DMS53 (cell line): ENCODE measurements around the gene KCNQ1OT1.
A peak's percentile ranks its signal among the peaks of the same experiment; 100 is the strongest.

Experiments used
- DNase-seq: peaks from one replicate; lab custom pipeline; 2025; lab: John Stamatoyannopoulos, UW

KCNQ1OT1 gene

GRCh38 chr11:2701898-2702434 is 2.2 kb upstream of the KCNQ1OT1 start:
- no peak for DNase-seq

- peak; percentile 22 for DNase-seq
Observed at GRCh38 chr11:2701230-2701629, 1.4 kb upstream of the KCNQ1OT1 start.

GRCh38 chr11:2700415-2701211 is 819 bp upstream of the KCNQ1OT1 start:
- peak; percentile 75 for DNase-seq

- DNase-seq: peak; percentile 58
Observed at GRCh38 chr11:2699185-2699530, 636 bp downstream of the KCNQ1OT1 start.

- DNase-seq: no peak
Observed at GRCh38 chr11:2698386-2699184, 1.2 kb downstream of the KCNQ1OT1 start.

- peak; percentile 33 for DNase-seq
Observed at GRCh38 chr11:2697866-2698265, 1.9 kb downstream of the KCNQ1OT1 start.

GRCh38 chr11:2696455-2696854 is 3.3 kb downstream of the KCNQ1OT1 start:
- no peak for DNase-seq

- no peak for DNase-seq
Observed at GRCh38 chr11:2694995-2695939, 4.5 kb downstream of the KCNQ1OT1 start.

GRCh38 chr11:2694495-2694894 is 5.3 kb downstream of the KCNQ1OT1 start:
- DNase-seq: no peak

- DNase-seq: peak; percentile 9
Observed at GRCh38 chr11:2693271-2694261, 6.2 kb downstream of the KCNQ1OT1 start.

- DNase-seq: peak; percentile 70
Observed at GRCh38 chr11:2691991-2692875, 7.6 kb downstream of the KCNQ1OT1 start.

GRCh38 chr11:2691355-2691761 is 8.4 kb downstream of the KCNQ1OT1 start:
- no peak for DNase-seq

GRCh38 chr11:2690596-2691354 is 9.0 kb downstream of the KCNQ1OT1 start:
- DNase-seq: no peak

- peak; percentile 68 for DNase-seq
Observed at GRCh38 chr11:2689651-2690575, 9.9 kb downstream of the KCNQ1OT1 start.

GRCh38 chr11:2688381-2689231 is 11.2 kb downstream of the KCNQ1OT1 start:
- DNase-seq: no peak

GRCh38 chr11:2687782-2688191 is 12.0 kb downstream of the KCNQ1OT1 start:
- DNase-seq: no peak

- peak; percentile 13 for DNase-seq
Observed at GRCh38 chr11:2687223-2687530, 12.6 kb downstream of the KCNQ1OT1 start.
